Measurements from ENCODE around the gene HDAC8. TPM values are rescaled to one million over a fixed set of nuclear protein-coding genes. Genes with fewer than 3 reads are reported as not detected.

HDAC8 gene
- total RNA-seq, 4 donors from 2014 or later = 16.3 to 27.0 (median 20.2) TPM

- Histone ChIP-seq H3K27ac (no peak overlapping the region), H3K4me3 (no peak overlapping the region), H3K36me3 (no peaks in the 10 kb centered on the region), H3K4me1 (no peaks in the 10 kb centered on the region), H3K27me3 (no peaks in the 10 kb centered on the region), H3K9me3 (no peaks in the 10 kb centered on the region)
- no peak for TF ChIP-seq EP300 (IDR thresholded peaks at IDR 0.05)
- no peak for TF ChIP-seq POLR2A (IDR thresholded peaks at IDR 0.05)
- TF ChIP-seq CTCF (IDR thresholded peaks at IDR 0.05) = no peak
- TF ChIP-seq POLR2AphosphoS5 (IDR thresholded peaks at IDR 0.05) = no peak
- 57% methylated on average over 1 of the region's 1 CpG for WGBS
- no peak for DNase-seq (ENCODE audit: low spot score in 2 of 2)
These were observed 278.1 kb downstream of the HDAC8 start for GRCh38 chrX:72294497-72294896.

- Histone ChIP-seq H3K4me3 (no peak overlapping the region), H3K4me1 (no peaks in the 10 kb centered on the region), H3K9me3 (no peaks in the 10 kb centered on the region), H3K27me3 (no peaks in the 10 kb centered on the region), H3K27ac (no peak overlapping the region), H3K36me3 (no peaks in the 10 kb centered on the region)
- DNase-seq (ENCODE audit: low spot score in 2 of 2) = no peak
- 100% methylated on average over 1 of the region's 1 CpG for WGBS
- TF ChIP-seq EP300 (IDR thresholded peaks at IDR 0.05) = no peak
- no peak for TF ChIP-seq POLR2A (IDR thresholded peaks at IDR 0.05)
- TF ChIP-seq POLR2AphosphoS5 (IDR thresholded peaks at IDR 0.05) = no peak
- no peak for TF ChIP-seq CTCF (IDR thresholded peaks at IDR 0.05)
These were observed 290.3 kb downstream of the HDAC8 start for GRCh38 chrX:72282302-72282701.

- H3K27ac ChIP-seq = no peak overlapping the region
- no peaks in the 10 kb centered on the region for H3K9me3 ChIP-seq
- 65% methylated on average over 5 of the region's 5 CpGs for WGBS
- H3K4me1 ChIP-seq = peaks cover 7% of the 10 kb centered on the region
- no peaks in the 10 kb centered on the region for H3K27me3 ChIP-seq
- H3K36me3 ChIP-seq = no peaks in the 10 kb centered on the region
- no peak for DNase-seq (ENCODE audit: low spot score in 2 of 2)
- TF ChIP-seq CTCF (IDR thresholded peaks at IDR 0.05) (no peak), POLR2A (IDR thresholded peaks at IDR 0.05) (no peak), POLR2AphosphoS5 (IDR thresholded peaks at IDR 0.05) (no peak), EP300 (IDR thresholded peaks at IDR 0.05) (no peak)
- H3K4me3 ChIP-seq = no peak overlapping the region
These were observed 292.3 kb downstream of the HDAC8 start for GRCh38 chrX:72280321-72280845.

Other genes starting within 250 kb of the HDAC8 start
- gene PHKA1, start 141.5 kb upstream of the HDAC8 start, total RNA-seq = 1 to 10 TPM; 2.9 to 4.3 (median 4.0) TPM
- not detected for gene DMRTC1B, start 204.0 kb upstream of the HDAC8 start, total RNA-seq
- gene FAM236B, start 209.8 kb upstream of the HDAC8 start, total RNA-seq = not detected
- not detected for gene FAM236D, start 235.4 kb upstream of the HDAC8 start, total RNA-seq

Measured in suprapubic skin (tissue), 4 donors.